WERI-Rb-1 (cell line): Measurements from ENCODE around the gene BCAS3.

Experiments used
- DNase-seq: peaks from one replicate; pipeline ENCODE4 v3.0.0-alpha.2; 2020
- H3K27ac ChIP-seq: fragments of 250-450 bp; sonication (Bioruptor Pico); 2 replicates; pipeline ENCODE4 v1.5.1; 2020; ENCODE audit warnings: mild to moderate bottlenecking, moderate library complexity
- H3K27me3 ChIP-seq: fragments of 250-450 bp; sonication (Bioruptor Pico); 2 replicates; pipeline ENCODE4 v1.5.1; 2021; ENCODE audit warnings: mild to moderate bottlenecking, low read depth, moderate library complexity; ENCODE audit not compliant: insufficient read depth, severe bottlenecking
- H3K36me3 ChIP-seq: fragments of 250-450 bp; sonication (Bioruptor Pico); 2 replicates; pipeline ENCODE4 v1.5.1; 2020; ENCODE audit warnings: mild to moderate bottlenecking, moderate library complexity
- H3K4me3 ChIP-seq: 2 replicates; pipeline ENCODE4 v1.5.1; 2011; ENCODE audit warnings: low read depth, mild to moderate bottlenecking, control low read depth, low read length
- H3K9me3 ChIP-seq: fragments of 250-450 bp; sonication (Bioruptor Pico); 2 replicates; pipeline ENCODE4 v1.5.1; 2021; ENCODE audit warnings: mild to moderate bottlenecking, moderate library complexity; ENCODE audit not compliant: severe bottlenecking
- TF ChIP-seq, protein P1 (sequence below): IDR thresholded peaks from 2 replicates; pipeline ENCODE4 v1.5.1; 2011; ENCODE audit warnings: low read depth, mild to moderate bottlenecking, control low read depth, inconsistent platforms, low read length

Gene BCAS3

GRCh38 chr17:61324950-61325349, 647.3 kb downstream of the BCAS3 start:
- Histone ChIP-seq H3K9me3 (no peaks in the 10 kb centered on the region), H3K27ac (no peak overlapping the region), H3K27me3 (no peaks in the 10 kb centered on the region), H3K4me3 (no peak overlapping the region), H3K36me3 (no peaks in the 10 kb centered on the region)
- TF ChIP-seq, protein P1, sequence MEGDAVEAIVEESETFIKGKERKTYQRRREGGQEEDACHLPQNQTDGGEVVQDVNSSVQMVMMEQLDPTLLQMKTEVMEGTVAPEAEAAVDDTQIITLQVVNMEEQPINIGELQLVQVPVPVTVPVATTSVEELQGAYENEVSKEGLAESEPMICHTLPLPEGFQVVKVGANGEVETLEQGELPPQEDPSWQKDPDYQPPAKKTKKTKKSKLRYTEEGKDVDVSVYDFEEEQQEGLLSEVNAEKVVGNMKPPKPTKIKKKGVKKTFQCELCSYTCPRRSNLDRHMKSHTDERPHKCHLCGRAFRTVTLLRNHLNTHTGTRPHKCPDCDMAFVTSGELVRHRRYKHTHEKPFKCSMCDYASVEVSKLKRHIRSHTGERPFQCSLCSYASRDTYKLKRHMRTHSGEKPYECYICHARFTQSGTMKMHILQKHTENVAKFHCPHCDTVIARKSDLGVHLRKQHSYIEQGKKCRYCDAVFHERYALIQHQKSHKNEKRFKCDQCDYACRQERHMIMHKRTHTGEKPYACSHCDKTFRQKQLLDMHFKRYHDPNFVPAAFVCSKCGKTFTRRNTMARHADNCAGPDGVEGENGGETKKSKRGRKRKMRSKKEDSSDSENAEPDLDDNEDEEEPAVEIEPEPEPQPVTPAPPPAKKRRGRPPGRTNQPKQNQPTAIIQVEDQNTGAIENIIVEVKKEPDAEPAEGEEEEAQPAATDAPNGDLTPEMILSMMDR, result no peak
- no peak for DNase-seq

- Histone ChIP-seq H3K9me3 (no peaks in the 10 kb centered on the region), H3K36me3 (no peaks in the 10 kb centered on the region), H3K4me3 (no peak overlapping the region), H3K27me3 (no peaks in the 10 kb centered on the region), H3K27ac (no peak overlapping the region)
- no peak for DNase-seq
- TF ChIP-seq, protein P1, result no peak
Measured at GRCh38 chr17:61325382-61326073, 647.9 kb downstream of the BCAS3 start.

GRCh38 chr17:61326330-61326729, 648.7 kb downstream of the BCAS3 start:
- Histone ChIP-seq H3K36me3 (no peaks in the 10 kb centered on the region), H3K4me3 (no peak overlapping the region), H3K27me3 (no peaks in the 10 kb centered on the region), H3K27ac (no peak overlapping the region), H3K9me3 (no peaks in the 10 kb centered on the region)
- no peak for DNase-seq
- TF ChIP-seq, protein P1, result no peak

GRCh38 chr17:61328351-61328750, 650.7 kb downstream of the BCAS3 start:
- H3K9me3 ChIP-seq, result no peaks in the 10 kb centered on the region
- no peaks in the 10 kb centered on the region for H3K36me3 ChIP-seq
- no peak overlapping the region for H3K27ac ChIP-seq
- no peak for DNase-seq
- TF ChIP-seq, protein P1, result no peak
- no peak overlapping the region for H3K4me3 ChIP-seq
- H3K27me3 ChIP-seq, result no peaks in the 10 kb centered on the region

- Histone ChIP-seq H3K36me3 (no peaks in the 10 kb centered on the region), H3K27ac (no peak overlapping the region), H3K9me3 (no peaks in the 10 kb centered on the region), H3K27me3 (no peaks in the 10 kb centered on the region), H3K4me3 (no peak overlapping the region)
- DNase-seq, result no peak
- TF ChIP-seq, protein P1, result no peak
Measured at GRCh38 chr17:61330174-61331150, 652.8 kb downstream of the BCAS3 start.
